ENCODE data around the gene LMNB1. TPM values are rescaled to one million over a fixed set of nuclear protein-coding genes. Genes with fewer than 3 reads are reported as not detected.

LMNB1 gene
- total RNA-seq, 1 donor from 2014 or later, result 112 TPM

DNA sequence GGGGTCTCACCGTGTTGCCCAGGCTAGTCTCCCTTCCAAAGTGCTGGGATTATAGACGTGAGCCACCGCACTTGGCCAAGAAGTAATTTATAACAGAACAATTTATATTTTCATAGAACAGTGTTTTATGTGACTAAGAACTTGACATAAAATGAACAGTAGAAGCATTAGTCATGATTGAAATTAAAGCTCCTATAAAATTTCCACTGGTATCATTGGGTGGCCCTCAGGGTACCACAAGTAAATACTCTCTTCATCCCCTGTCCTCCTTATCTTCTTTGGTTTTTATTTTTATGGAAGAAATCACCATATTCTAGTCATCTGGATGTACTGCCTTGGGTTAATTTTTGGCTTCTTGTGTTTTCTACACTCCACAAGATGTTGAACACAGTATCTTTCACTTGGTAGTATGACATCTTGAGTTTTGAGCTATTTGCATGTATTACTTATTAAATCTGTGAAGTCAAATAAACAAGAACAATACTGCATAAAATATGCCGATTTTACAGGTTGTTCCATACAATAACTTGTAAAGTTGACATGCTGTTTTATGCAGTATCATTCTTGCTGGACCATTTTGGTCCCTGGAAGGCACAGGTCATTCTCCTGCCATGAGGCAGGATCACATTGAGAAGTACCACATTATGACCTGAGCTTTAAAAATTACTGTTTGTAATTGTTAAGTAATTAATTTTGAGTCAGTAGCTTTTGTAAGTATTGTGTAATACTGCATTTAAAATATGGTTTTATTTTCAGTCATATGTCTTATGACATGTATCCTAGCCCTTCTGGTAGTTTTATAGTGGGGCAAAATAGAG, 24.4 kb downstream of the LMNB1 start:
- TF ChIP-seq, protein P1, sequence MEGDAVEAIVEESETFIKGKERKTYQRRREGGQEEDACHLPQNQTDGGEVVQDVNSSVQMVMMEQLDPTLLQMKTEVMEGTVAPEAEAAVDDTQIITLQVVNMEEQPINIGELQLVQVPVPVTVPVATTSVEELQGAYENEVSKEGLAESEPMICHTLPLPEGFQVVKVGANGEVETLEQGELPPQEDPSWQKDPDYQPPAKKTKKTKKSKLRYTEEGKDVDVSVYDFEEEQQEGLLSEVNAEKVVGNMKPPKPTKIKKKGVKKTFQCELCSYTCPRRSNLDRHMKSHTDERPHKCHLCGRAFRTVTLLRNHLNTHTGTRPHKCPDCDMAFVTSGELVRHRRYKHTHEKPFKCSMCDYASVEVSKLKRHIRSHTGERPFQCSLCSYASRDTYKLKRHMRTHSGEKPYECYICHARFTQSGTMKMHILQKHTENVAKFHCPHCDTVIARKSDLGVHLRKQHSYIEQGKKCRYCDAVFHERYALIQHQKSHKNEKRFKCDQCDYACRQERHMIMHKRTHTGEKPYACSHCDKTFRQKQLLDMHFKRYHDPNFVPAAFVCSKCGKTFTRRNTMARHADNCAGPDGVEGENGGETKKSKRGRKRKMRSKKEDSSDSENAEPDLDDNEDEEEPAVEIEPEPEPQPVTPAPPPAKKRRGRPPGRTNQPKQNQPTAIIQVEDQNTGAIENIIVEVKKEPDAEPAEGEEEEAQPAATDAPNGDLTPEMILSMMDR (conservative IDR thresholded peaks at IDR 0.05; ENCODE audit: low read depth, low read length), result no peak
- no peak for DNase-seq (ENCODE audit: low read depth)

DNA sequence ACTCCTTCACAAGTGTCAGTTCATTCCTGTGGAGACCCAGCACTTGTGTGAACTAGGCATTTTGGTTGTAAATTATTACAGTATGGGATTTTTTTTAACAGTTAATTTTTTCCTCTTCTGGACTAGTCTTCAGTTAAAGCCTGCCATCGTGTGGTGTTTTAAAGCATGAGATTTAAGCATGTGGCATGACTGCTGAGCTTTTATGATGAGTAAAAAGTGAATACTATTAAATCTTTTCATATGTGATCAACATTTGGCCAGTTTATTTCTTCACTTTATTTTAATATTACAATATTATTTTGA, 25.0 kb downstream of the LMNB1 start:
- H3K4me3 ChIP-seq (ENCODE audit: low read depth, low read length), result no peak overlapping the region
- no peak for DNase-seq (ENCODE audit: low read depth)
- TF ChIP-seq, protein P1 (conservative IDR thresholded peaks at IDR 0.05; ENCODE audit: low read depth, low read length), result peak; percentile 59

More for the DNA sequence above, 24.4 kb downstream of the LMNB1 start:
- no peak overlapping the region for H3K4me3 ChIP-seq (ENCODE audit: low read depth, low read length)

DNA sequence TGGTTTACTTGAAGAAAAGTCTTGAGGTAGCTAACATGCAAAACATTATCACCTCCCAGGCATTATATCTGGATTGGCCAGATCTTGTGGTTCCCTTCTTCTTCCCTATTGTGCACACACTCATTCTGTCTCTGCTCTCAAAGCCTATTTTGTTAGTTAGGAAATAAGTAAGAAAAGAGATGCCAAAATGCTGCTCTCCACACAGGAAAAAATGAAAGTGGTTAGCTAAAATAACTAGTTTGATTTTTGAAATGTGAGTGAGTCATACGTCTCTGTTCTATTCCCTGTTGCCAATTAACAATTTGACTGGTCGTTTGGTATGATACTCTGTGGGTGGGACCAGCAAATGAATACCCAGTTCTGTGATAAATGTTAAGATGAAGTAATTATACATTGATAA, 28.1 kb downstream of the LMNB1 start:
- no peak overlapping the region for H3K4me3 ChIP-seq (ENCODE audit: low read depth, low read length)
- DNase-seq (ENCODE audit: low read depth), result no peak
- TF ChIP-seq, protein P1 (conservative IDR thresholded peaks at IDR 0.05; ENCODE audit: low read depth, low read length), result no peak

DNA sequence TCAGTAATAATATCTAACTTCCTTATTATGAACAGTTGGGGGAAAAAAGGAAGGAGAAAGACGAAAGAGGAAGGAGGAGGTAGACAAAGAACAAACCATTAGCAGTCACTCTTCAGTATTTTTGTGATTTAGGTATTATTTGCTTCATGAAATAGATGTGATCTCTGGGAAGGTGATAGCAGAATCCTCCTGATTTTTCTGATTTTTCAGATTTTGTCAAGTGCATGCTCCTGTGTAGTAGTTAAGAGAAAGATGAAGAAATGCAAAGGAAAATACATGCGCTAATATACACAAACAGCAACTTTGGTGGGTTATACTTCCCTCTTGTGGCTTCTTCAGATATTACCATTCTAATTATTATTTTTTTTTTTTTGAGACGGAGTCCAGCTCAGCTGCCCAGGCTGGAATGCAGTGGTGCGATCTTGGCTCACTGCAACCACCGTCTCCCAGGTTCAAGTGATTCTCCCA, 31.6 kb downstream of the LMNB1 start:
- DNase-seq (ENCODE audit: low read depth), result no peak
- TF ChIP-seq, protein P1 (conservative IDR thresholded peaks at IDR 0.05; ENCODE audit: low read depth, low read length), result peak; percentile 56

DNA sequence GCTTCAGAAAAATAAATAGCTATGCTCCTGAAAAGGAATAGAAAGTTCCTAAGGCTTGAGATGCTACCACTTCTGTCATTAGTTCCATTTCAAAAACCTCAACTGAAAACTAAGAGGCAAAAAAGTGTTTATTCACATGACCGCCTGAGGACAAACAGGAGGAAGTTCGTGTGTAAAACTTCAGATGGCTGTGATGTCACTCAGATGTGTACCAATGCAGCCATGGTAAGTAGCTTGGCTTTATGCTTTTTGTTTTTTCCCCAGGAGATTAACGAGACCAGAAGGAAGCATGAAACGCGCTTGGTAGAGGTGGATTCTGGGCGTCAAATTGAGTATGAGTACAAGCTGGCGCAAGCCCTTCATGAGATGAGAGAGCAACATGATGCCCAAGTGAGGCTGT, 33.0 kb downstream of the LMNB1 start:
- no peak for DNase-seq (ENCODE audit: low read depth)
- TF ChIP-seq, protein P1 (conservative IDR thresholded peaks at IDR 0.05; ENCODE audit: low read depth, low read length), result no peak

More for the DNA sequence above, 31.6 kb downstream of the LMNB1 start:
- H3K4me3 ChIP-seq (ENCODE audit: low read depth, low read length), result no peak overlapping the region

DNA sequence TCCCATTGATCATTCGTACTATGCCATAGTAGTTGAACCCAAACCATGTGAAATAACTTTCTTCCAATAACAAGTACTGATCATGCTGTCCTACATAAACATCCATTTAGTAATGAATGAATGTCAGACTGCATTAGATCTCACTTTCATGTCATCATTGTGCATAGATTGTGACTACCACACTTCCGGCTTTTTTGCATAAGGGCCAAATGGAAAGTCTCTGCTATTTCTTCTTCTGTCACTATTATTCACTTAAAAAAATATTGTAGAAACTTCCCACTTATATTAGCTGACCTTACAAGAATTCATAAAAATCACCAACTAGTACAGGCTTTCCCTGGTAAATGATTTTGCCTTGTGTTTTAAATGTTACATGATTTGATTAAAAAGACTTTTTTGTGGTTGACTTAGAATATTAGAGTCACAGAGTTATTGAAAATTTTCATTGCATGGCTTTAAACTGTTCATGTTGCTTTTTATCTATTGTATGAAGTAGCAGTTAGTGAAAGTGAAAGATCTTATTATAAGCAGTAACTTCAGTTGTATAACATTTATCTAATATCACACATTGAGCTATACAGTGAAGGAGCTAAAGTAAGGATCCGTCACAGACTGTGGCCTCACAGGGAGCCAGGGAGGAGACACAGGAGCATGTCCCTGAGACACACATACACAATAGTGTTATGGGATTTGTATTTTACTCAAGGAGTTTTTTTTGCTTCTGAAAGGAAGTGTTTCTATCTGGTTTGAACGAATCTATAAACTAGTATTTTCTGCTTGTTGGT, 33.9 kb downstream of the LMNB1 start:
- H3K4me3 ChIP-seq (ENCODE audit: low read depth, low read length), result no peak overlapping the region
- no peak for DNase-seq (ENCODE audit: low read depth)
- TF ChIP-seq, protein P1 (conservative IDR thresholded peaks at IDR 0.05; ENCODE audit: low read depth, low read length), result no peak

More for the DNA sequence above, 33.0 kb downstream of the LMNB1 start:
- H3K4me3 ChIP-seq (ENCODE audit: low read depth, low read length), result no peak overlapping the region
